Dedifferentiated amniotic fluid mesenchymal stem cell (primary cell): ENCODE results near the gene ROBO2.

Experiments used
- DNase-seq: peaks from one replicate; pipeline ENCODE4 v3.0.0-alpha.2; 2016; ENCODE audit errors: extremely low spot score

ROBO2 gene

GRCh38 chr3:77039606-77040171, at the start of gene ROBO2:
Gene ROBO2 (plus strand): TSS chr3:77040099. CDS start chr3:77040786, 687 bp downstream.
- peak; percentile 73 for DNase-seq

- no peak for DNase-seq
Measured at GRCh38 chr3:76990606-76991005, 49.3 kb upstream of the ROBO2 start.

GRCh38 chr3:76991165-76991564, 48.7 kb upstream of the ROBO2 start:
- no peak for DNase-seq

- peak; percentile 50 for DNase-seq
Measured at GRCh38 chr3:76997733-76998132, 42.2 kb upstream of the ROBO2 start.

- no peak for DNase-seq
Measured at GRCh38 chr3:76998555-76998954, 41.3 kb upstream of the ROBO2 start.

GRCh38 chr3:77001062-77001701, 38.7 kb upstream of the ROBO2 start:
- DNase-seq = peak; percentile 29

- no peak for DNase-seq
Measured at GRCh38 chr3:77014226-77014625, 25.7 kb upstream of the ROBO2 start.

GRCh38 chr3:77025471-77025870, 14.4 kb upstream of the ROBO2 start:
- DNase-seq = no peak

- DNase-seq = no peak
Measured at GRCh38 chr3:77026904-77027634, 12.8 kb upstream of the ROBO2 start.

GRCh38 chr3:77028005-77028404, 11.9 kb upstream of the ROBO2 start:
- no peak for DNase-seq

GRCh38 chr3:77038468-77038929, 1.4 kb upstream of the ROBO2 start:
- DNase-seq = peak; percentile 92

GRCh38 chr3:77038930-77039605, 831 bp upstream of the ROBO2 start:
- DNase-seq = no peak

- DNase-seq = no peak
Measured at GRCh38 chr3:77040216-77040615, 317 bp downstream of the ROBO2 start.

- DNase-seq = no peak
Measured at GRCh38 chr3:77040926-77041722, 1.2 kb downstream of the ROBO2 start.

GRCh38 chr3:77041811-77042210, 1.9 kb downstream of the ROBO2 start:
- no peak for DNase-seq

GRCh38 chr3:77042343-77042742, 2.4 kb downstream of the ROBO2 start:
- DNase-seq = no peak

- peak; percentile 31 for DNase-seq
Measured at GRCh38 chr3:77042882-77043281, 3.0 kb downstream of the ROBO2 start.

- no peak for DNase-seq
Measured at GRCh38 chr3:77045686-77046085, 5.8 kb downstream of the ROBO2 start.

GRCh38 chr3:77048186-77048585, 8.3 kb downstream of the ROBO2 start:
- no peak for DNase-seq

- DNase-seq = no peak
Measured at GRCh38 chr3:77051591-77051990, 11.7 kb downstream of the ROBO2 start.

GRCh38 chr3:77052051-77052501, 12.2 kb downstream of the ROBO2 start:
- DNase-seq = no peak
